A673 (cell line): ENCODE data around the gene LSR. TPM values are rescaled to one million over a fixed set of nuclear protein-coding genes. Genes with fewer than 3 reads are reported as not detected.

Source experiments
- BruUV-seq: library from RNA; stranded (reverse); fragments of 400-500 nt; replicated peaks from 2 replicates; lab custom pipeline; 2021; lab: Mats Ljungman, UMichigan
- CTCF ChIA-PET: fragments of 300-600 bp; sonication (Branson Sonifier 250); formaldehyde crosslinking; loops from one replicate; lab custom pipeline; 2022; ENCODE audit warnings: antibody characterized with exemption; lab: Charles Lee
- POLR2A ChIA-PET: fragments of 300-600 bp; sonication (Branson Sonifier 250); formaldehyde crosslinking; loops from one replicate; lab custom pipeline; 2022; ENCODE audit warnings: antibody characterized with exemption; ENCODE audit not compliant: low non-redundant PET; lab: Charles Lee
- DNase-seq: peaks from one replicate; pipeline ENCODE4 v3.0.0-alpha.2; 2015; ENCODE audit warnings: low spot score
- H3K27ac ChIP-seq: fragments of 200-600 bp; sonication (generic); 2 replicates; pipeline ENCODE4 v1.5.1; 2016; ENCODE audit warnings: mixed run types, low read depth, mild to moderate bottlenecking, mixed read lengths, antibody characterized with exemption, low read length; ENCODE audit not compliant: poor library complexity, severe bottlenecking
- H3K27me3 ChIP-seq: fragments of 200-600 bp; sonication (generic); replicated peaks from 2 replicates; pipeline ENCODE4 v1.6.1; 2017; ENCODE audit warnings: mixed run types, low read depth, mild to moderate bottlenecking, mixed read lengths, antibody characterized with exemption, low read length; ENCODE audit not compliant: insufficient read depth, poor library complexity
- H3K36me3 ChIP-seq: fragments of 200-600 bp; sonication (generic); 2 replicates; pipeline ENCODE4 v1.6.1; 2016; ENCODE audit warnings: mixed run types, mild to moderate bottlenecking, mixed read lengths, antibody characterized with exemption, low read length; ENCODE audit not compliant: insufficient read depth, poor library complexity, severe bottlenecking
- H3K4me1 ChIP-seq: fragments of 200-600 bp; sonication (generic); 2 replicates; pipeline ENCODE4 v1.6.1; 2017; ENCODE audit warnings: mixed run types, mild to moderate bottlenecking, mixed read lengths, antibody characterized with exemption, low read length; ENCODE audit not compliant: insufficient read depth, poor library complexity, severe bottlenecking
- H3K4me3 ChIP-seq: fragments of 200-600 bp; sonication (generic); 2 replicates; pipeline ENCODE4 v1.5.1; 2016; ENCODE audit warnings: low read depth, mixed run types, mild to moderate bottlenecking, mixed read lengths, low read length; ENCODE audit not compliant: poor library complexity, severe bottlenecking
- H3K9me3 ChIP-seq: fragments of 200-600 bp; sonication (generic); 2 replicates; pipeline ENCODE4 v1.6.1; 2016; ENCODE audit warnings: mixed run types, low read depth, mild to moderate bottlenecking, mixed read lengths, antibody characterized with exemption, low read length; ENCODE audit not compliant: poor library complexity, severe bottlenecking
- EZH2 ChIP-seq: fragments of 200-600 bp; sonication (generic); IDR thresholded peaks from 2 replicates; pipeline ENCODE4 v1.6.1; 2017; ENCODE audit warnings: borderline replicate concordance, low read depth, mild to moderate bottlenecking, mixed read lengths, antibody characterized with exemption, low read length; ENCODE audit not compliant: poor library complexity, severe bottlenecking
- intact Hi-C: fragments of 100-400 bp; cut with micrococcal nuclease; formaldehyde crosslinking; loops from one replicate; pipeline ENCODE4 v1.10.0; 2022; ENCODE audit not compliant: unreplicated experiment
- total RNA-seq: library from RNA; stranded (reverse); gene quantifications from 2 replicates; pipeline ENCODE4 v1.2.3, GENCODE V29; 2021
- TF ChIP-seq, protein P1 (sequence below): fragments of 300-800, 200-600 bp; sonication (generic); conservative IDR thresholded peaks from 2 replicates; pipeline ENCODE4 v1.5.1; 2017; ENCODE audit warnings: low read depth, mild to moderate bottlenecking, antibody characterized with exemption, low read length, moderate library complexity, mixed read lengths

LSR gene
- total RNA-seq, 1 experiment from 2014 or later, result 1.9 TPM

DNA sequence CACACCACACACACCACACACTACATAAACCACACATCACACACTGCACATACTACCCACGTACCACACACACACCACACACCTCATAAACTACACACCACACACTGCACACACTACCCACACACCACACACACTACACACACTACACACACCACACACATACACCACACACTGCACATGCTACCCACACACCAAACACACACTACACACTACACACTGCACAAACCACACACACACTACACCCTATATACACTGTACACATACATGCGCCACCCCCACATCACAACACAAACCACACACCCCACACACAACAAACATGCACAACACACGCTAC is 48.7 kb downstream of the LSR start:
- DNase-seq, result no peak
- no peaks in the 10 kb centered on the region for H3K36me3 ChIP-seq
- ChIA-PET POLR2A (no interaction called here), CTCF (no interaction called here)
- H3K4me3 ChIP-seq, result no peak overlapping the region
- H3K27me3 ChIP-seq, result peaks cover 24% of the 10 kb centered on the region
- intact Hi-C loops, result no loop called here
- H3K4me1 ChIP-seq, result no peaks in the 10 kb centered on the region
- TF ChIP-seq EZH2, result no peak
- TF ChIP-seq, protein P1, sequence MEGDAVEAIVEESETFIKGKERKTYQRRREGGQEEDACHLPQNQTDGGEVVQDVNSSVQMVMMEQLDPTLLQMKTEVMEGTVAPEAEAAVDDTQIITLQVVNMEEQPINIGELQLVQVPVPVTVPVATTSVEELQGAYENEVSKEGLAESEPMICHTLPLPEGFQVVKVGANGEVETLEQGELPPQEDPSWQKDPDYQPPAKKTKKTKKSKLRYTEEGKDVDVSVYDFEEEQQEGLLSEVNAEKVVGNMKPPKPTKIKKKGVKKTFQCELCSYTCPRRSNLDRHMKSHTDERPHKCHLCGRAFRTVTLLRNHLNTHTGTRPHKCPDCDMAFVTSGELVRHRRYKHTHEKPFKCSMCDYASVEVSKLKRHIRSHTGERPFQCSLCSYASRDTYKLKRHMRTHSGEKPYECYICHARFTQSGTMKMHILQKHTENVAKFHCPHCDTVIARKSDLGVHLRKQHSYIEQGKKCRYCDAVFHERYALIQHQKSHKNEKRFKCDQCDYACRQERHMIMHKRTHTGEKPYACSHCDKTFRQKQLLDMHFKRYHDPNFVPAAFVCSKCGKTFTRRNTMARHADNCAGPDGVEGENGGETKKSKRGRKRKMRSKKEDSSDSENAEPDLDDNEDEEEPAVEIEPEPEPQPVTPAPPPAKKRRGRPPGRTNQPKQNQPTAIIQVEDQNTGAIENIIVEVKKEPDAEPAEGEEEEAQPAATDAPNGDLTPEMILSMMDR, result no peak
- H3K27ac ChIP-seq, result no peak overlapping the region
- H3K9me3 ChIP-seq, result no peaks in the 10 kb centered on the region
- BruUV-seq, result no TSS peak

DNA sequence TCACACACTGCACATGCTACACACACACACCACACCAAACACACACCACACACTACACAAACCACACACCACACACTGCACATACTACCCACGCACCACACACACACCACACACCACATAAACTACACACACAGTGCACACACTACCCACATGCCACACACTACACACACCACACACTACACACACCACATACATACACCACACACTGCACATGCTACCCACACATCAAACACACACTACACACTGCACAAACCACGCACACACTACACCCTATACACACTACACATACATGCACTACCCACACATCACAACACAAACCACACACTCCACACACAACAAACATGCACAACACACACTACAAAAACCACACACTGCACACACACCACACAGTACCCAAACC is 49.1 kb downstream of the LSR start:
- H3K27me3 ChIP-seq, result peaks cover 19% of the 10 kb centered on the region
- H3K27ac ChIP-seq, result no peak overlapping the region
- no peak overlapping the region for H3K4me3 ChIP-seq
- H3K4me1 ChIP-seq, result no peaks in the 10 kb centered on the region
- H3K9me3 ChIP-seq, result no peaks in the 10 kb centered on the region
- TF ChIP-seq, protein P1, result no peak
- TF ChIP-seq EZH2, result no peak
- no TSS peak for BruUV-seq
- ChIA-PET POLR2A (no interaction called here), CTCF (no interaction called here)
- DNase-seq, result no peak
- no peaks in the 10 kb centered on the region for H3K36me3 ChIP-seq
- intact Hi-C loops, result no loop called here

DNA sequence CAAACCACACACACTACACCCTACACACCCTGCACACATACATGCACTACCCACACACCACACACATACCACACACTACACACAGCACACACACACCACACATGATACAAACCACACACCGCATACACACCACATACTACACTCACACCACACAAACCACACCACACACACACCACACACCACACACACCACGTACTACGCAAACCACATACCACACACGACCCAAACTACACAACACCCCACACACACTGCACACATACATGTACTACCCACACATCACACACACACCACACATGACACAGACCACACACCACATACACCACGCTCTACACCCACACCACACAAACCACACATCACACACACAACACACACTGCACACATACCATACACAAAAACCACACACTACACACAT is 49.8 kb downstream of the LSR start:
- intact Hi-C loops, result no loop called here
- no TSS peak for BruUV-seq
- Histone ChIP-seq H3K36me3 (no peaks in the 10 kb centered on the region), H3K27me3 (peaks cover 13% of the 10 kb centered on the region), H3K4me1 (no peaks in the 10 kb centered on the region), H3K27ac (no peak overlapping the region), H3K9me3 (no peaks in the 10 kb centered on the region), H3K4me3 (no peak overlapping the region)
- CTCF ChIA-PET, result no interaction called here
- TF ChIP-seq, protein P1, result no peak
- no peak for TF ChIP-seq EZH2
- POLR2A ChIA-PET, result no interaction called here
- no peak for DNase-seq
